Measurements from ENCODE around the gene ZBTB43.

GRCh38 chr9:126799034-126799433, 5.8 kb upstream of the ZBTB43 start:
- TF ChIP-seq EZH2 (IDR thresholded peaks at IDR 0.05) (no peak), FOXP2 (optimal IDR thresholded peaks at IDR 0.05; ENCODE audit: control extremely low read depth, extremely low read length, insufficient read depth) (no peak), POLR2AphosphoS5 (IDR thresholded peaks at IDR 0.05; ENCODE audit: borderline replicate concordance, low read depth, low read length) (no peak)
